Panc1 (cell line): ENCODE measurements around the gene SDC4.

Experiments
- POLR2AphosphoS5 ChIP-seq: IDR thresholded peaks from 2 replicates; pipeline ENCODE4 v1.6.1; 2012; ENCODE audit warnings: mild to moderate bottlenecking, low read depth, low read length, moderate library complexity
- TCF7L2 ChIP-seq: IDR thresholded peaks from 2 replicates; pipeline ENCODE4 v1.6.1; 2011; ENCODE audit warnings: mild to moderate bottlenecking, low read depth, low read length, inconsistent platforms
- TF ChIP-seq, protein P1 (sequence below): fragments of 450-650 bp; IDR thresholded peaks from 2 replicates; pipeline ENCODE4 v1.5.1; 2017; ENCODE audit warnings: mild to moderate bottlenecking

GRCh38 chr20:45288376-45288775 is 59.8 kb downstream of the SDC4 start:
- TF ChIP-seq TCF7L2 (no peak), POLR2AphosphoS5 (no peak)
- TF ChIP-seq, protein P1, sequence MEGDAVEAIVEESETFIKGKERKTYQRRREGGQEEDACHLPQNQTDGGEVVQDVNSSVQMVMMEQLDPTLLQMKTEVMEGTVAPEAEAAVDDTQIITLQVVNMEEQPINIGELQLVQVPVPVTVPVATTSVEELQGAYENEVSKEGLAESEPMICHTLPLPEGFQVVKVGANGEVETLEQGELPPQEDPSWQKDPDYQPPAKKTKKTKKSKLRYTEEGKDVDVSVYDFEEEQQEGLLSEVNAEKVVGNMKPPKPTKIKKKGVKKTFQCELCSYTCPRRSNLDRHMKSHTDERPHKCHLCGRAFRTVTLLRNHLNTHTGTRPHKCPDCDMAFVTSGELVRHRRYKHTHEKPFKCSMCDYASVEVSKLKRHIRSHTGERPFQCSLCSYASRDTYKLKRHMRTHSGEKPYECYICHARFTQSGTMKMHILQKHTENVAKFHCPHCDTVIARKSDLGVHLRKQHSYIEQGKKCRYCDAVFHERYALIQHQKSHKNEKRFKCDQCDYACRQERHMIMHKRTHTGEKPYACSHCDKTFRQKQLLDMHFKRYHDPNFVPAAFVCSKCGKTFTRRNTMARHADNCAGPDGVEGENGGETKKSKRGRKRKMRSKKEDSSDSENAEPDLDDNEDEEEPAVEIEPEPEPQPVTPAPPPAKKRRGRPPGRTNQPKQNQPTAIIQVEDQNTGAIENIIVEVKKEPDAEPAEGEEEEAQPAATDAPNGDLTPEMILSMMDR: no peak
